K562 (cell line): ENCODE results near the gene KIFC3. TPM values are rescaled to one million over a fixed set of nuclear protein-coding genes. Genes with fewer than 3 reads are reported as not detected.

Source experiments
- ATF6 ChIP-seq: sonication (generic); formaldehyde crosslinking; IDR thresholded peaks from 2 replicates; pipeline ENCODE4 v1.4.0; 2020; ENCODE audit warnings: mild to moderate bottlenecking, missing genetic modification reagents
- CHD1 ChIP-seq: fragments of 200-600 bp; sonication (generic); IDR thresholded peaks from one replicate; pipeline ENCODE4 v1.6.1; 2012; ENCODE audit warnings: mild to moderate bottlenecking, moderate library complexity, low read length, inconsistent platforms
- FOXA3 ChIP-seq, 2 experiments: fragments of 450-650 bp in 1 of 2; sonication (generic) in 1 of 2; formaldehyde crosslinking; IDR thresholded peaks in 1 of 2; conservative IDR thresholded peaks in 1 of 2; 2 replicates each; pipeline versions ENCODE4 v1.4.0 to v1.8.0; 2020 to 2022; ENCODE audit warnings: mild to moderate bottlenecking in 2 of 2, missing genetic modification reagents in 1 of 2
- IRF2 ChIP-seq: sonication (generic); formaldehyde crosslinking; IDR thresholded peaks from 2 replicates; pipeline ENCODE4 v1.8.1; 2022; ENCODE audit warnings: mild to moderate bottlenecking, missing genetic modification reagents
- JUND ChIP-seq, 2 experiments: IDR thresholded peaks; 2 replicates in 1 of 2; 3 replicates in 1 of 2; pipeline ENCODE4 v1.6.1; 2011; ENCODE audit warnings: borderline replicate concordance in 2 of 2, low read depth in 2 of 2, low read length in 2 of 2, improper control_type of control experiment in 1 of 2, missing biosample characterization in 1 of 2, missing genetic modification characterization in 1 of 2, missing genetic modification reagents in 1 of 2
- NFE2L1 ChIP-seq: fragments of 450-650 bp; IDR thresholded peaks from 2 replicates; pipeline ENCODE4 v1.6.1; 2016; ENCODE audit warnings: missing genetic modification characterization, low read depth, mild to moderate bottlenecking, missing compliant biosample characterization, moderate library complexity, borderline replicate concordance
- PBX2 ChIP-seq, 2 experiments: IDR thresholded peaks in 1 of 2; conservative IDR thresholded peaks in 1 of 2; 2 replicates each; pipeline ENCODE4 v1.6.1; 2016; ENCODE audit warnings: low read depth in 2 of 2, mild to moderate bottlenecking in 1 of 2, missing compliant biosample characterization in 1 of 2, missing genetic modification characterization in 1 of 2, moderate library complexity in 1 of 2
- POLR2B ChIP-seq: fragments of 450-650 bp; IDR thresholded peaks from 2 replicates; pipeline ENCODE4 v1.6.1; 2018; ENCODE audit warnings: low read depth; ENCODE audit not compliant: partially characterized antibody
- SIX5 ChIP-seq, 2 experiments: IDR thresholded peaks; 2 replicates each; pipeline ENCODE4 v1.6.1; 2011; ENCODE audit warnings: low read length in 2 of 2, borderline replicate concordance in 1 of 2, low read depth in 1 of 2, mild to moderate bottlenecking in 1 of 2, moderate library complexity in 1 of 2; ENCODE audit not compliant: insufficient read depth in 1 of 2
- SREBF1 ChIP-seq: fragments of 150-350 bp; IDR thresholded peaks from 2 replicates; pipeline ENCODE4 v1.6.1; 2014; ENCODE audit warnings: antibody characterized with exemption, low read depth, low read length, borderline replicate concordance
- ZNF780A ChIP-seq: fragments of 250-450 bp; sonication (Bioruptor Pico); IDR thresholded peaks from 2 replicates; pipeline ENCODE4 v1.5.0; 2021; ENCODE audit warnings: mild to moderate bottlenecking
- polyA plus RNA-seq, 8 experiments: library from polyadenylated mRNA; depleted of rRNA in 4 of 8; stranded (reverse) in 5 of 8; unstranded in 3 of 8; fragments of >200 nt; fragmentation: Nextera tagmentation in 2 of 8; fragmentation: Illumina TruSeq in 1 of 8; extraction: Ambion mirVana in 2 of 8; extraction: Trizol in 1 of 8; gene quantifications; 2 replicates each; pipeline versions ENCODE4 v1.2.1 to v1.2.3, GENCODE V29; 2011 to 2014; ENCODE audit warnings: inconsistent platforms in 1 of 8, missing spikeins in 1 of 8
- total RNA-seq, 7 experiments: library from RNA; depleted of rRNA in 6 of 7; stranded (reverse); fragments of >200 nt in 6 of 7; fragmentation: Illumina TruSeq in 2 of 7; extraction: Trizol in 2 of 7; gene quantifications; 2 replicates each; pipeline versions ENCODE4 v1.2.1 to v1.2.3, GENCODE V29; 2011 to 2021; ENCODE audit warnings: low replicate concordance in 1 of 7
- TF ChIP-seq, protein P1 (sequence below): sonication (generic); formaldehyde crosslinking; IDR thresholded peaks from 2 replicates; pipeline ENCODE4 v1.8.0; 2023; ENCODE audit warnings: mild to moderate bottlenecking, missing genetic modification reagents
- TF ChIP-seq, protein P2 (sequence below): sonication (generic); formaldehyde crosslinking; IDR thresholded peaks from 2 replicates; pipeline ENCODE4 v1.8.1; 2023; ENCODE audit warnings: missing genetic modification reagents, mild to moderate bottlenecking, borderline replicate concordance

Gene KIFC3
- total and polyA plus RNA-seq, 9 of the 15 experiments (the other 6 are each of a cell fraction or from before 2014, with no cell fraction given): 0.23 to 105 (median 26.2) TPM

DNA sequence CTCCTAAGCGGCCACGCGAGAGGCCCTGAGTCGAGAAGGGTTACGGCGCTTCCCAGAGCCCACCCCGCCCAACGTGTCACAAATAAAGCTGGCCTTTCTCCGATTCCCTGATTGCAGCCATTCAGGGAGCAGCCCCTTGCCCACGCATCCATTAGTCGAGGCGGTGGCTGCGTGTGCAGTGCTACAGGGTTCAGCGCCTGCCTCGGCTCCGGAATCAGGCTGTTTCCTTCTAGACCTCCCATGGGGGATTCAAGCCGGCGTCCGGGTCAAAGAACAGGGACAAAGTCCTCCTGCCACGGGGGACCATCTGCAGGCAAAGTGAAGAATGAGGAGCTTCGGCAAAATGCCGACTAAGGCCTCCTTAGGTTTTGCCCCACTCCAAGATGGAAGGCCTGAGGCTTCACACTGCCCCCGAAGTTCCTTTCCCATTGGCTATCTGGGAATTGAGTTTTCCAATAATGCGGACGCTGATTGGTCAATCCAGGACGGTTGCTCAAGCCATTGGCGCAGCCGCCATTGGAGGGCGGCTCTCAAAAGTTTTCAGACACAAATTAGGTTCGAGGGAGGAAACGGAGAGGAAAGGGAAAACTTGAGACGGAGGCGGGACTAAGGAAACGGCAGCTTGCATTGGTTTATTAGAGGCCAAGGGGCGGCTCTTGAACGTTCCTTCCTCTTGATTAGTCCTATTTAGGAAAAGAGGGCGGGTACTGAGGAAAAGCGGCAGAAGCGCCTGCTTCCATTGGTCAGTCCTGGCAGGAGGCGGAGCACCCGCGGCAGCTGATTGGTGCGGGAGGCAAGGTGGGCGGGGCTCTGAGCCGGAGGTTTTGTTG lies 67.2 kb downstream of the KIFC3 start (continued):
- no peak for TF ChIP-seq ATF6 (CRISPR knock-in tag)
- TF ChIP-seq FOXA3 (CRISPR knock-in tag; conservative IDR thresholded peaks at IDR 0.05 in 1 of 2, IDR thresholded peaks at IDR 0.05 in 1 of 2): no peak
- TF ChIP-seq SREBF1: no peak
- TF ChIP-seq ZNF780A (CRISPR knock-in tag): no peak
- TF ChIP-seq, protein P1, sequence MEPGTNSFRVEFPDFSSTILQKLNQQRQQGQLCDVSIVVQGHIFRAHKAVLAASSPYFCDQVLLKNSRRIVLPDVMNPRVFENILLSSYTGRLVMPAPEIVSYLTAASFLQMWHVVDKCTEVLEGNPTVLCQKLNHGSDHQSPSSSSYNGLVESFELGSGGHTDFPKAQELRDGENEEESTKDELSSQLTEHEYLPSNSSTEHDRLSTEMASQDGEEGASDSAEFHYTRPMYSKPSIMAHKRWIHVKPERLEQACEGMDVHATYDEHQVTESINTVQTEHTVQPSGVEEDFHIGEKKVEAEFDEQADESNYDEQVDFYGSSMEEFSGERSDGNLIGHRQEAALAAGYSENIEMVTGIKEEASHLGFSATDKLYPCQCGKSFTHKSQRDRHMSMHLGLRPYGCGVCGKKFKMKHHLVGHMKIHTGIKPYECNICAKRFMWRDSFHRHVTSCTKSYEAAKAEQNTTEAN (CRISPR knock-in tag): no peak
- TF ChIP-seq IRF2: no peak
- TF ChIP-seq JUND (IDR thresholded peaks at IDR 0.05; ENCODE audit: borderline replicate concordance, low read depth, low read length): 0 out of 2 replicates have a peak, but pooled peaks have one; percentile 4
- 0 out of 3 replicates have a peak, but pooled peaks have one; percentile 27 for TF ChIP-seq JUND (tag; IDR thresholded peaks at IDR 0.05; ENCODE audit: borderline replicate concordance, low read depth, low read length)
- TF ChIP-seq NFE2L1 (tag): no peak
- no peak for TF ChIP-seq PBX2 (CRISPR knock-in tag; IDR thresholded peaks at IDR 0.05; ENCODE audit: low read depth)
- TF ChIP-seq PBX2 (tag; conservative IDR thresholded peaks at IDR 0.05; ENCODE audit: low read depth): no peak
- peak; percentile 77 for TF ChIP-seq POLR2B
- TF ChIP-seq SIX5 (IDR thresholded peaks at IDR 0.05; ENCODE audit: borderline replicate concordance in 1 of 2, insufficient read depth in 1 of 2, low read depth in 1 of 2, low read length in 2 of 2): peak; percentile 79 to 82
- peak; percentile 35 for TF ChIP-seq CHD1
- TF ChIP-seq, protein P2, sequence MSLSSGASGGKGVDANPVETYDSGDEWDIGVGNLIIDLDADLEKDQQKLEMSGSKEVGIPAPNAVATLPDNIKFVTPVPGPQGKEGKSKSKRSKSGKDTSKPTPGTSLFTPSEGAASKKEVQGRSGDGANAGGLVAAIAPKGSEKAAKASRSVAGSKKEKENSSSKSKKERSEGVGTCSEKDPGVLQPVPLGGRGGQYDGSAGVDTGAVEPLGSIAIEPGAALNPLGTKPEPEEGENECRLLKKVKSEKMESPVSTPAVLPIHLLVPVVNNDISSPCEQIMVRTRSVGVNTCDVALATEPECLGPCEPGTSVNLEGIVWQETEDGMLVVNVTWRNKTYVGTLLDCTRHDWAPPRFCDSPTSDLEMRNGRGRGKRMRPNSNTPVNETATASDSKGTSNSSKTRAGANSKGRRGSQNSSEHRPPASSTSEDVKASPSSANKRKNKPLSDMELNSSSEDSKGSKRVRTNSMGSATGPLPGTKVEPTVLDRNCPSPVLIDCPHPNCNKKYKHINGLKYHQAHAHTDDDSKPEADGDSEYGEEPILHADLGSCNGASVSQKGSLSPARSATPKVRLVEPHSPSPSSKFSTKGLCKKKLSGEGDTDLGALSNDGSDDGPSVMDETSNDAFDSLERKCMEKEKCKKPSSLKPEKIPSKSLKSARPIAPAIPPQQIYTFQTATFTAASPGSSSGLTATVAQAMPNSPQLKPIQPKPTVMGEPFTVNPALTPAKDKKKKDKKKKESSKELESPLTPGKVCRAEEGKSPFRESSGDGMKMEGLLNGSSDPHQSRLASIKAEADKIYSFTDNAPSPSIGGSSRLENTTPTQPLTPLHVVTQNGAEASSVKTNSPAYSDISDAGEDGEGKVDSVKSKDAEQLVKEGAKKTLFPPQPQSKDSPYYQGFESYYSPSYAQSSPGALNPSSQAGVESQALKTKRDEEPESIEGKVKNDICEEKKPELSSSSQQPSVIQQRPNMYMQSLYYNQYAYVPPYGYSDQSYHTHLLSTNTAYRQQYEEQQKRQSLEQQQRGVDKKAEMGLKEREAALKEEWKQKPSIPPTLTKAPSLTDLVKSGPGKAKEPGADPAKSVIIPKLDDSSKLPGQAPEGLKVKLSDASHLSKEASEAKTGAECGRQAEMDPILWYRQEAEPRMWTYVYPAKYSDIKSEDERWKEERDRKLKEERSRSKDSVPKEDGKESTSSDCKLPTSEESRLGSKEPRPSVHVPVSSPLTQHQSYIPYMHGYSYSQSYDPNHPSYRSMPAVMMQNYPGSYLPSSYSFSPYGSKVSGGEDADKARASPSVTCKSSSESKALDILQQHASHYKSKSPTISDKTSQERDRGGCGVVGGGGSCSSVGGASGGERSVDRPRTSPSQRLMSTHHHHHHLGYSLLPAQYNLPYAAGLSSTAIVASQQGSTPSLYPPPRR (CRISPR knock-in tag): no peak
